ENCODE data around the gene NSF. TPM values are rescaled to one million over a fixed set of nuclear protein-coding genes. Genes with fewer than 3 reads are reported as not detected.

NSF gene
- total RNA-seq, 2 experiments from 2014 or later: 35.3 to 42.5 TPM

- CTCF ChIA-PET (ENCODE audit: unreplicated experiment): no interaction called here
- intact Hi-C loops (cut with micrococcal nuclease; ENCODE audit: unreplicated experiment): no loop called here
- BruUV-seq (replicated peaks): no TSS peak
These were observed 199.1 kb downstream of the NSF start for GRCh38 chr17:46789610-46790009.

GRCh38 chr17:46790216-46790615 lies 199.7 kb downstream of the NSF start:
- Histone ChIP-seq H3K9me3 (ENCODE audit: low read length) (no peaks in the 10 kb centered on the region), H3K27ac (ENCODE audit: low read depth, low read length, poor library complexity, severe bottlenecking) (no peak overlapping the region), H4K20me1 (ENCODE audit: insufficient read depth, low read length) (no peaks in the 10 kb centered on the region), H2AFZ (ENCODE audit: low read length) (no peak overlapping the region), H3K4me2 (ENCODE audit: low read length) (no peak overlapping the region), H3K79me2 (ENCODE audit: insufficient read depth, low read depth, low read length) (no peaks in the 10 kb centered on the region), H3K4me3 (ENCODE audit: low read depth, low read length, poor library complexity, severe bottlenecking) (no peak overlapping the region), H3K9me2 (ENCODE audit: insufficient read depth, low read length) (no peaks in the 10 kb centered on the region), H3K4me1 (ENCODE audit: insufficient read depth, low read length, poor library complexity, severe bottlenecking) (no peaks in the 10 kb centered on the region), H3K36me3 (ENCODE audit: insufficient read depth, low read length) (no peaks in the 10 kb centered on the region)
- intact Hi-C loops (cut with micrococcal nuclease; ENCODE audit: unreplicated experiment): no loop called here
- DNase-seq (ENCODE audit: low spot score): no peak
- TF ChIP-seq EZH2phosphoT487 (IDR thresholded peaks at IDR 0.05; ENCODE audit: borderline replicate concordance, low read depth, low read length): no peak
- TF ChIP-seq CTCF (conservative IDR thresholded peaks at IDR 0.05; ENCODE audit: low read length): no peak
- CTCF ChIA-PET (ENCODE audit: unreplicated experiment): no interaction called here
- POLR2A ChIA-PET: no interaction called here
- no TSS peak for BruUV-seq (replicated peaks)

More at GRCh38 chr17:46789610-46790009, 199.1 kb downstream of the NSF start:
- no peaks in the 10 kb centered on the region for H3K4me1 ChIP-seq (ENCODE audit: insufficient read depth, low read length, poor library complexity, severe bottlenecking)
- H3K9me2 ChIP-seq (ENCODE audit: insufficient read depth, low read length): no peaks in the 10 kb centered on the region
- H3K4me2 ChIP-seq (ENCODE audit: low read length): no peak overlapping the region
- H3K4me3 ChIP-seq (ENCODE audit: low read depth, low read length, poor library complexity, severe bottlenecking): no peak overlapping the region
- H3K36me3 ChIP-seq (ENCODE audit: insufficient read depth, low read length): no peaks in the 10 kb centered on the region
- DNase-seq (ENCODE audit: low spot score): no peak
- H4K20me1 ChIP-seq (ENCODE audit: insufficient read depth, low read length): no peaks in the 10 kb centered on the region
- H3K9me3 ChIP-seq (ENCODE audit: low read length): no peaks in the 10 kb centered on the region
- TF ChIP-seq EZH2phosphoT487 (IDR thresholded peaks at IDR 0.05; ENCODE audit: borderline replicate concordance, low read depth, low read length) (no peak), CTCF (conservative IDR thresholded peaks at IDR 0.05; ENCODE audit: low read length) (no peak)
- POLR2A ChIA-PET: no interaction called here
- H2AFZ ChIP-seq (ENCODE audit: low read length): no peak overlapping the region
- H3K27ac ChIP-seq (ENCODE audit: low read depth, low read length, poor library complexity, severe bottlenecking): no peak overlapping the region
- no peaks in the 10 kb centered on the region for H3K79me2 ChIP-seq (ENCODE audit: insufficient read depth, low read depth, low read length)

GRCh38 chr17:46791531-46791930 lies 201.1 kb downstream of the NSF start:
- intact Hi-C loops (cut with micrococcal nuclease; ENCODE audit: unreplicated experiment): no loop called here
- Histone ChIP-seq H4K20me1 (ENCODE audit: insufficient read depth, low read length) (no peaks in the 10 kb centered on the region), H3K4me3 (ENCODE audit: low read depth, low read length, poor library complexity, severe bottlenecking) (no peak overlapping the region), H3K9me3 (ENCODE audit: low read length) (no peaks in the 10 kb centered on the region), H3K79me2 (ENCODE audit: insufficient read depth, low read depth, low read length) (no peaks in the 10 kb centered on the region), H3K36me3 (ENCODE audit: insufficient read depth, low read length) (no peaks in the 10 kb centered on the region), H3K9me2 (ENCODE audit: insufficient read depth, low read length) (no peaks in the 10 kb centered on the region), H3K27ac (ENCODE audit: low read depth, low read length, poor library complexity, severe bottlenecking) (no peak overlapping the region), H3K4me1 (ENCODE audit: insufficient read depth, low read length, poor library complexity, severe bottlenecking) (no peaks in the 10 kb centered on the region), H3K4me2 (ENCODE audit: low read length) (no peak overlapping the region), H2AFZ (ENCODE audit: low read length) (no peak overlapping the region)
- ChIA-PET CTCF (ENCODE audit: unreplicated experiment) (no interaction called here), POLR2A (no interaction called here)
- TF ChIP-seq CTCF (conservative IDR thresholded peaks at IDR 0.05; ENCODE audit: low read length): no peak
- no peak for TF ChIP-seq EZH2phosphoT487 (IDR thresholded peaks at IDR 0.05; ENCODE audit: borderline replicate concordance, low read depth, low read length)
- no TSS peak for BruUV-seq (replicated peaks)
- DNase-seq (ENCODE audit: low spot score): no peak
